GM12892 (cell line): ENCODE data around the gene MON2.

Experiments used
- DNase-seq: peaks from one replicate; pipeline ENCODE4 v3.0.0; 2011; ENCODE audit not compliant: insufficient read length
- FAIRE-seq: peaks from 2 replicates; lab custom pipeline; 2011; peaks lifted over from hg19 to GRCh38; lab: Jason Lieb, UNC
- POLR2A ChIP-seq: IDR thresholded peaks from 2 replicates; pipeline ENCODE4 v1.6.1; 2011; ENCODE audit warnings: low read depth, low read length, control low read depth
- POLR2AphosphoS5 ChIP-seq: IDR thresholded peaks from 2 replicates; pipeline ENCODE4 v1.6.1; 2011; ENCODE audit warnings: low read depth, low read length, control low read depth
- TAF1 ChIP-seq: IDR thresholded peaks from 2 replicates; pipeline ENCODE4 v1.6.1; 2011; ENCODE audit warnings: low read depth, mild to moderate bottlenecking, control low read depth, low read length, borderline replicate concordance

MON2 gene

GRCh38 chr12:62581288-62582064 lies 114.8 kb downstream of the MON2 start:
- TF ChIP-seq POLR2A (no peak), TAF1 (no peak), POLR2AphosphoS5 (no peak)
- DNase-seq (no peak), FAIRE-seq (peak; percentile 86)

- no peak for TF ChIP-seq TAF1
- TF ChIP-seq POLR2AphosphoS5 = no peak
- TF ChIP-seq POLR2A = no peak
- DNase-seq = no peak
- FAIRE-seq = no peak
Measured at GRCh38 chr12:62582065-62582366, 115.4 kb downstream of the MON2 start.

- no peak for DNase-seq
- no peak for TF ChIP-seq POLR2A
- TF ChIP-seq POLR2AphosphoS5 = no peak
- TF ChIP-seq TAF1 = no peak
- FAIRE-seq = no peak
Measured at GRCh38 chr12:62584619-62585018, 118.0 kb downstream of the MON2 start.

GRCh38 chr12:62586850-62587249 lies 120.2 kb downstream of the MON2 start:
- TF ChIP-seq TAF1 = no peak
- TF ChIP-seq POLR2AphosphoS5 = no peak
- TF ChIP-seq POLR2A = no peak
- FAIRE-seq = no peak

GRCh38 chr12:62588916-62589315 lies 122.3 kb downstream of the MON2 start:
- TF ChIP-seq TAF1 = no peak
- TF ChIP-seq POLR2AphosphoS5 = no peak
- TF ChIP-seq POLR2A = no peak
- no peak for FAIRE-seq
- no peak for DNase-seq

More at GRCh38 chr12:62586850-62587249, 120.2 kb downstream of the MON2 start:
- DNase-seq = no peak

GRCh38 chr12:62597253-62597652 lies 130.6 kb downstream of the MON2 start:
- TF ChIP-seq POLR2A (no peak), POLR2AphosphoS5 (no peak), TAF1 (no peak)
- no peak for FAIRE-seq
- DNase-seq = no peak

- no peak for DNase-seq
- no peak for TF ChIP-seq POLR2A
- TF ChIP-seq POLR2AphosphoS5 = no peak
- no peak for FAIRE-seq
Measured at GRCh38 chr12:62598846-62599245, 132.2 kb downstream of the MON2 start.

GRCh38 chr12:62599854-62600437 lies 133.3 kb downstream of the MON2 start:
- no peak for TF ChIP-seq POLR2AphosphoS5
- TF ChIP-seq POLR2A = no peak
- no peak for TF ChIP-seq TAF1
- DNase-seq (no peak), FAIRE-seq (no peak)

GRCh38 chr12:62601765-62602164 lies 135.1 kb downstream of the MON2 start:
- FAIRE-seq (no peak), DNase-seq (no peak)
- TF ChIP-seq TAF1 (no peak), POLR2A (no peak)

- TF ChIP-seq TAF1 (peak; percentile 78), POLR2A (peak; percentile 83), POLR2AphosphoS5 (peak; percentile 94)
- peak; percentile 51 for DNase-seq
- peak; percentile 88 for FAIRE-seq
Measured at GRCh38 chr12:62602255-62603060, 135.8 kb downstream of the MON2 start.

- peak; percentile 66 for DNase-seq
- TF ChIP-seq POLR2A (peak; percentile 93), POLR2AphosphoS5 (peak; percentile 95), TAF1 (peak; percentile 65; the same call in 1 of the 2 replicates)
- no peak for FAIRE-seq
Measured at GRCh38 chr12:62603061-62603810, 136.6 kb downstream of the MON2 start.

- FAIRE-seq (no peak), DNase-seq (no peak)
- no peak for TF ChIP-seq TAF1
- no peak for TF ChIP-seq POLR2A
- TF ChIP-seq POLR2AphosphoS5 = no peak
Measured at GRCh38 chr12:62603811-62604098, 137.1 kb downstream of the MON2 start.
